ENCODE data around the gene TMEM53.

DNA sequence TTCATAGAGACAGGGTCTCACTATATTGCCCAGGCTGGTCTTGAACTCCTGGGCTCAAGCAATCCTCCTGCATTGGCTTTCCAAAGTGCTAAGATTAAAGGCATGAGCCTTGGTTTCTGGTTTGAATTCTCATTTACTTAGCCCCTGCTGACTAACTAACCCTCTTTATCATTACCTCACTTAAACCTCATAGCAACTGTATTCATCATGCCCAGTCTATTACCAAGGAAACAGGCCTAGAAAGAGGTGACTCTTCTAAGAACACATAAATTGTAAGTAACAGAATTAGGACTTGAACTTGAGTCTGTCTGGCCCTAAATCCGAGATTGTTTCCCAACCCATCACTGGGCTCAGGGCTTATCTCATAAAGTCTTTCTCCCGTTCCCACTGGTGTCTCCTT is 44.2 kb downstream of the TMEM53 start:
- TF ChIP-seq, protein P1, sequence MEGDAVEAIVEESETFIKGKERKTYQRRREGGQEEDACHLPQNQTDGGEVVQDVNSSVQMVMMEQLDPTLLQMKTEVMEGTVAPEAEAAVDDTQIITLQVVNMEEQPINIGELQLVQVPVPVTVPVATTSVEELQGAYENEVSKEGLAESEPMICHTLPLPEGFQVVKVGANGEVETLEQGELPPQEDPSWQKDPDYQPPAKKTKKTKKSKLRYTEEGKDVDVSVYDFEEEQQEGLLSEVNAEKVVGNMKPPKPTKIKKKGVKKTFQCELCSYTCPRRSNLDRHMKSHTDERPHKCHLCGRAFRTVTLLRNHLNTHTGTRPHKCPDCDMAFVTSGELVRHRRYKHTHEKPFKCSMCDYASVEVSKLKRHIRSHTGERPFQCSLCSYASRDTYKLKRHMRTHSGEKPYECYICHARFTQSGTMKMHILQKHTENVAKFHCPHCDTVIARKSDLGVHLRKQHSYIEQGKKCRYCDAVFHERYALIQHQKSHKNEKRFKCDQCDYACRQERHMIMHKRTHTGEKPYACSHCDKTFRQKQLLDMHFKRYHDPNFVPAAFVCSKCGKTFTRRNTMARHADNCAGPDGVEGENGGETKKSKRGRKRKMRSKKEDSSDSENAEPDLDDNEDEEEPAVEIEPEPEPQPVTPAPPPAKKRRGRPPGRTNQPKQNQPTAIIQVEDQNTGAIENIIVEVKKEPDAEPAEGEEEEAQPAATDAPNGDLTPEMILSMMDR (IDR thresholded peaks at IDR 0.05), result no peak
- TF ChIP-seq POLR2AphosphoS5 (IDR thresholded peaks at IDR 0.05; ENCODE audit: low read depth, low read length) (no peak), TCF7L2 (IDR thresholded peaks at IDR 0.05; ENCODE audit: low read depth, low read length) (no peak)
